Upper lobe of left lung (tissue), 4 donors: Measurements from ENCODE around the gene CEP170.

ENCODE experiments used
- CTCF ChIP-seq, 6 experiments: fragments of 450-650 bp in 4 of 6; fragments of 200-600 bp in 2 of 6; sonication (generic) in 2 of 6; IDR thresholded peaks; one replicate each; pipeline ENCODE4 v1.5.1; 2016 to 2019; ENCODE audit warnings: antibody characterized with exemption in 6 of 6
- EP300 ChIP-seq, 4 donors: sonication (generic); formaldehyde crosslinking; IDR thresholded peaks; one replicate each; pipeline ENCODE4 v1.5.1; 2017; ENCODE audit warnings: antibody characterized with exemption in 4 of 4, control low read depth in 2 of 4
- POLR2A ChIP-seq, 4 donors: fragments of 450-650 bp; IDR thresholded peaks; one replicate each; pipeline ENCODE4 v1.5.1; 2016 to 2017; ENCODE audit warnings: antibody characterized with exemption in 4 of 4, mild to moderate bottlenecking in 2 of 4
- POLR2AphosphoS5 ChIP-seq, 2 donors: sonication (generic); formaldehyde crosslinking; IDR thresholded peaks; one replicate each; pipeline ENCODE4 v1.5.1; 2017; ENCODE audit warnings: antibody characterized with exemption in 2 of 2

DNA sequence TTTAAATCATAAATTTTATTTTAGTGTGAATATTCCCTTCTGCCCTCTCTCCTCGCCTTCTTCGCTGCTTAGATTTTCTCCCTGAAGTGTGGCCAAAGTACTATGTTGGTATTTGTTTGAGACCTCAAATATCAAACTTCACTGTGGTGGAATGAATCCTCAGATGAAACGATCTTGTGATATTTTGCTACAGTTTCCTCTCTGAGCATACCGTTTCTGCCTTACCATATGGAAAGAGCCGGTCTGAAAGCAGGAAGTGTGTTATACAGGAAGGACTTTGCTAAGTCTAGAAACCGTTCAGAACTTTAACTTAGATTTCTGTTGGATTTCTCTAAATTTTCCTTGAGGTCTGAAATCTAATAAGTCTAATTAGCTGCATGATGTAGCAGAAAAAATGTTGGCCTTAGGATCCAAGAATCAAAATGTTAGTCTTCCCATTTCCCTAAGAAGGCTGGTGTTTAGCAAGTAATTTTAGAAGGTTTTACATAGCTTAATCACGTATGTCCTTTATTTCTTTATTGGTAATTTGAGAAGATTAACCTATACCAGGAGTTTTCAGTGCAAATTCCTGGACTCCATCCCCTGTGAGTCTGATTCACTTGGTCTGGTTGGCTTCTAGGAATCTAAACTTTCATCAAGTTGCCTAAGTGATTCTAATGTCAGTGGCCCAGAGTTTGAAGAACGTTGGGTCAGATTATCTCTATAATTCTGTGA, 31.5 kb upstream of the CEP170 start:
- TF ChIP-seq CTCF (IDR thresholded peaks at IDR 0.05) (no peak), POLR2AphosphoS5 (IDR thresholded peaks at IDR 0.05) (no peak), EP300 (IDR thresholded peaks at IDR 0.05) (no peak), POLR2A (IDR thresholded peaks at IDR 0.05) (peak in 1 of 4 donors; percentile 23)
